Measurements from ENCODE around the gene DDX47.

Gene DDX47

DNA sequence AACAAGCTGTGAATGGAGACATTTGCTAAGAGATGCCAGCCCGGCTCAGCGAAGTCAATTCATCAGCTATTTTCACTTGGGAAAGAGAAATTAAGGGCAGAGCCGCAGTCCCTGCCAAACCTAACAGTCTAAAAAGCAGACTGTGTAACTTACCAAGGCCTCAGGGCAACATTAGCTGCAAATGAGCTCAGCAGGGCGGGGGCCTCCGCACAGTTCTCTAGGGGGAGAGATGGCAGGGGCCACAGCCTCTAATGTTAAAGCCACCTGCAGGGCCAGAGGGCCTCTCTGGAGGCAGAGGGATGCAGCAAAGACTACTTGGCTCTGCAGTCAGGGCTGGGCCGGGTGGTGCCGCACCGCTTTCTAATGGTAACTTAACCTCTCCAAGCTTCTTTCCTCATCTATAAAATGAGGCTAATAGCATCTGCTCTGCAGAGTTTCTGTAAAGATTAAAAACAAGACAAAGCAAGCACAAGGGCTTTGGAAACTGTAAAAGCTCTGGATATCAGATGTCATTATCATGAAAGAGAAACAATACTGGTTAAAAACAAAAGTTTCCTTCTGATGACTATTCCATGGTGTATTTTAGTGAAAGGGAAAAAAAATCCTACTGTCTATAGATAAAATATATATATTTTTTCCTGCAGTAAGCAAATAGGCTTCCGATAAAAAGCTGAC lies 64.8 kb downstream of the DDX47 start:
- no peak for DNase-seq

Data from NCI-H187 treated with DMSO at 0.1 percent for 48 hours (cell line).